Omental fat pad (tissue), 4 donors: ENCODE measurements around the gene TENT4A. TPM values are rescaled to one million over a fixed set of nuclear protein-coding genes. Genes with fewer than 3 reads are reported as not detected.

ENCODE experiments used
- ATAC-seq: fragments of 150-250 bp; one replicate; pipeline ENCODE4 v1.9.1; 2016; ENCODE audit warnings: mild to moderate bottlenecking, moderate library complexity; ENCODE audit not compliant: low FRiP score
- DNase-seq: peaks from one replicate; pipeline ENCODE4 v3.0.0-alpha.2; 2019; ENCODE audit warnings: low spot score
- total RNA-seq, 4 donors: library from RNA; depleted of rRNA; stranded (reverse); fragments of >200 nt; gene quantifications; one replicate each; pipeline ENCODE4 v1.1.0, GENCODE V29; 2016
- TF ChIP-seq, protein P1 (sequence below), 3 donors: fragments of 450-650 bp; IDR thresholded peaks; one replicate each; pipeline ENCODE4 v1.5.1; 2016 to 2017; ENCODE audit warnings: antibody characterized with exemption in 3 of 3, mild to moderate bottlenecking in 3 of 3, moderate library complexity in 2 of 3

Gene TENT4A
- total RNA-seq, 4 donors from 2014 or later: 25.1 to 40.1 (median 31.1) TPM

DNA sequence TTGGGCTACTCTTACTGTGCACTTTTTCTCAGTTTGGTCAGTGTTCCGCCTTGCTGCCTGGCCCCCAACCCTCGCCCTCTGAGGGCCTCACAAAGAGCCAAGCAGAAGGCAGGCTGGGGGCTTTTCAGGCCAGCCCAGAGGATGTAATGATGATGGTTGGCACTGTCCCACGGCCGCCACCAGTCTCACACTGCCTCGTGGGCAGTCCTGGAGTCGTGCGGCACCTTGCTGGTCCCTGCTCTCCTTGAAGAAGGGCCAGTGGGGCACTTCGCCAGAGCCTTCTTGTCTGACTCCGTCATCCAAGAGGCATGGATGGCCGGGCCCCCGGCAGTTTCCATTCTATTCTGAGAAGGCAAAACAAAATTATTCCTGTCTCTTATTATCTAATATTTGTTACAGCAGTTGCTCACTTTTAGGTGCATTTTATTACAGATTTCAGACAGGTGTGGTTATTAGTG is 21.0 kb downstream of the TENT4A start:
- DNase-seq (no peak), ATAC-seq (no peak)

DNA sequence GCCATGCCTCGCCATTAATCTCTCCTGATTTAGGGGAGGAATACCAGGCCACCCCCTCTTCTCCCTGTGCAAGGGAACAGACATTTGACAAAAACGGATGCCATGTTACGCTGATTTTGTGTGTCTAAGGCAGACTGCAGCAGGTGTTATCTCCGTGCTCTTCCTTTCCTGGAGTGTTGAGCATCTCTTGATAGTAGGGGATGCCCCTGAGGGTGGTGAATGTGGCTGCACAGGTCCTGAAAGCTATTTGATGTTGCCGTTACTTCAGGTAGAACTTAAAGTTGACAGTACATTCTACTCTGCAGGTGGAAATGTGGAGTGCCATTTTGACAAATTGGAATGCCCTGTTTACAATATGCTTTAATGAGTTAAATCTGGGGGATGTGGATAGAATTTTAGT is 21.5 kb downstream of the TENT4A start:
- DNase-seq (no peak), ATAC-seq (no peak)
- TF ChIP-seq, protein P1, sequence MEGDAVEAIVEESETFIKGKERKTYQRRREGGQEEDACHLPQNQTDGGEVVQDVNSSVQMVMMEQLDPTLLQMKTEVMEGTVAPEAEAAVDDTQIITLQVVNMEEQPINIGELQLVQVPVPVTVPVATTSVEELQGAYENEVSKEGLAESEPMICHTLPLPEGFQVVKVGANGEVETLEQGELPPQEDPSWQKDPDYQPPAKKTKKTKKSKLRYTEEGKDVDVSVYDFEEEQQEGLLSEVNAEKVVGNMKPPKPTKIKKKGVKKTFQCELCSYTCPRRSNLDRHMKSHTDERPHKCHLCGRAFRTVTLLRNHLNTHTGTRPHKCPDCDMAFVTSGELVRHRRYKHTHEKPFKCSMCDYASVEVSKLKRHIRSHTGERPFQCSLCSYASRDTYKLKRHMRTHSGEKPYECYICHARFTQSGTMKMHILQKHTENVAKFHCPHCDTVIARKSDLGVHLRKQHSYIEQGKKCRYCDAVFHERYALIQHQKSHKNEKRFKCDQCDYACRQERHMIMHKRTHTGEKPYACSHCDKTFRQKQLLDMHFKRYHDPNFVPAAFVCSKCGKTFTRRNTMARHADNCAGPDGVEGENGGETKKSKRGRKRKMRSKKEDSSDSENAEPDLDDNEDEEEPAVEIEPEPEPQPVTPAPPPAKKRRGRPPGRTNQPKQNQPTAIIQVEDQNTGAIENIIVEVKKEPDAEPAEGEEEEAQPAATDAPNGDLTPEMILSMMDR (IDR thresholded peaks at IDR 0.05): no peak

More for the DNA sequence above, 21.0 kb downstream of the TENT4A start:
- TF ChIP-seq, protein P1 (IDR thresholded peaks at IDR 0.05): no peak

DNA sequence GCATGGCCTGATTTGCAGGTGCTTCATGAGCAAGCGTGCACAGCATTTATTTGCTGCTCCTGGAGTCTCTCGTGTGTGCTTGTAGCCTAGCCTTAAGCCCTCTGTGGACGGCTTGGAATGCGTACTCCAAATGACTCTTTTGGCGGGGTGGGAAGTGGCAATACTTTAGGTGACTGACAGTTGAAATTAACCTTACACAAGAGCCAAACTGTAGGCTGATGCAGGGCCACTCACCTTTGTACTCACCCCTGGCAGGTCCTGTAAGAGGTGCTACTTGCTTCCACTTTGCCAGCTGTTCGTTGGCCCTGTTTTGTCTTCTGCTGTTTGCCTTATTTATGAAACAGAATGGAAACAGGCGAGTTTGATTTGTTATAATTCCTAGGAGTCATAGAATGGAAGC is 22.9 kb downstream of the TENT4A start:
- DNase-seq (no peak), ATAC-seq (no peak)
- TF ChIP-seq, protein P1 (IDR thresholded peaks at IDR 0.05): no peak

DNA sequence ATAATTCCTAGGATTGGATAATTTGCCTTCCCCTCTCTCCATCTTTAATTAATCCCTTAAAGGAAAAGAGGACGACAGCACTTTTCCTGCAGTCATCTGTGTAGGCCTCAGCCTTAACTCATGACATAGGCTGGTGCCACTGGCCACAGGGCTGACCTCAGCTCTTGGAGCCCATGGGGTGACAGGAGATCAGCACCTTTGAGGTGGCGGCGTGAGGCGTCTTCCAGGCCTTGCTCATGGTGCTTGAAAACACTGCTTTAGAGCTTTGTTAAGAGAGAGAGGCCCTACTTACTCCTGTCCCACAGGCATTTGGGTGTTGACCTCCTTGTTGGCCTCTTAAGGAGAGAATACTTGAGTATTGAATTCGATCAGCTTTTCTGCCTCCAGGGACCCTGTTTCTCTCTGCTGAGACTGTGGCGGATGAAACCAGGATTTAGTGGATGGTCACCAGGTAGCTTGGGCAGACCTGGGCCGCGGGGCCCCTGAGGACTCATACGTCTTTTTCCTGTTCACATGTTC is 23.4 kb downstream of the TENT4A start:
- no peak for DNase-seq
- TF ChIP-seq, protein P1 (IDR thresholded peaks at IDR 0.05): no peak
- ATAC-seq: no peak

DNA sequence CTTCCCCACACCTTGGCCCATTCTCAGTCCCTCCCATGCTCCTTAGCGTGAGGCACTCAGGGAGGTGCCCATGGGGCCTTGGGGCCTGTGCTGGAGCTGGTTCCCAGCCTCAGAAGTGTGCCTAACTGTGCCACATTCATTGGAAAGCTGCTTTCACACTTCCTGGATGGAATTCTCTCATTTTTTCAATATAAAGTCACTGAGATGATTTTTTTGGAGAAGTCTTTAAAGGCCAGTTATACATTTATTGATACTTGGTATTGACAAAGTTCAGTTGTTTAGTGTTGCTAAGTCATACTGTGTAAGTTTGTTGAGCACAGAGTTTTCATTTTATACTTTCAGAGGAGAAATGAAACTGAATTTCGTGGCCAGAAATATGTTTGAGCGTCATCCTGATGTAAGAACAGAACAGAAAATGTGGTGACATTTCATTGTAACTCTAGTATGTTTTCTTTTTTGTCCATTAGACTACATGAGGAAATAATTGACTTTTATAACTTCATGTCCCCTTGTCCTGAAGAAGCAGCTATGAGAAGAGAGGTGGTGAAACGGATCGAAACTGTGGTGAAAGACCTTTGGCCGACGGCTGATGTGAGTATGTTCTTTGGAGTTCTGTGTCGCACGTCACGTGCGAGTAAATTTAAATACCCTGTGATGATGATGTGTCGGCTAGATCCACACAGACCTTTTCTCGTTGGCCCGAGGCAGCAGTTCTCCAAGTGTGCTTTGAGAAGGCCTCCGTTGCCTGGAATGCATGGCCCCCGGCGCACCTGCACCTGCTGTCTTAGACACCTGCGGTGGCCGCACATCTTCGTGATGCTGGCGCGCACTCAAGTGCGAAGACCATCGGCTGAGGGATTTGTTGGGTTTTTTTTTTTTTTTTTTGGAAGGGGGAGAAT is 24.1 kb downstream of the TENT4A start:
- ATAC-seq (no peak), DNase-seq (no peak)
- TF ChIP-seq, protein P1 (IDR thresholded peaks at IDR 0.05): no peak

DNA sequence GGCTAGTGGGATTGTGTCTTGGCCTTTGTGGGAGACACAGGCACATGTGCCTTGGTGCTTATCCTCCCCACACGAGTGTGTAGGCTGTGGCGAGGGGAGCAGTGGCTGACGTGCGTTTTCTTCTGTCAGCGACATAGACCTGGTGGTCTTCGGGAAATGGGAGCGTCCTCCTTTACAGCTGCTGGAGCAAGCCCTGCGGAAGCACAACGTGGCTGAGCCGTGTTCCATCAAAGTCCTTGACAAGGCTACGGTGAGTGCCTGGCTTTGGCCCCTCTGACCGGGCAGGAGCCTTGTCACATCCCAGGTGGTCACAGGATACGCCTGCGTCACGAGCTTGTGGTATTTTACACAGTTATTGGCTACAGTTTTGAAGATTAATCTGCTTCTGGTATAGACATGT is 26.4 kb downstream of the TENT4A start:
- TF ChIP-seq, protein P1 (IDR thresholded peaks at IDR 0.05): no peak
- ATAC-seq (no peak), DNase-seq (no peak)
